Ovary (tissue), 3 donors: ENCODE data around the gene CNOT1.

Source experiments
- CTCF ChIP-seq, 3 donors: fragments of 450-650 bp in 2 of 3; fragments of 200-600 bp in 1 of 3; IDR thresholded peaks; one replicate each; pipeline versions ENCODE4 v1.5.1 to v1.8.0; 2016 to 2022; ENCODE audit warnings: antibody characterized with exemption in 3 of 3, mild to moderate bottlenecking in 1 of 3
- POLR2A ChIP-seq: fragments of 450-650 bp; IDR thresholded peaks from one replicate; pipeline ENCODE4 v1.6.1; 2017; ENCODE audit warnings: antibody characterized with exemption, mild to moderate bottlenecking, moderate library complexity
- donor health status: DM: no; HTN: no; CAD: no.

- TF ChIP-seq CTCF (IDR thresholded peaks at IDR 0.05) = no peak
- TF ChIP-seq POLR2A = no peak
Observed at GRCh38 chr16:58495521-58496331, 133.9 kb downstream of the CNOT1 start.
